Measurements from ENCODE around the gene MMP7.

MMP7 gene, protein sequence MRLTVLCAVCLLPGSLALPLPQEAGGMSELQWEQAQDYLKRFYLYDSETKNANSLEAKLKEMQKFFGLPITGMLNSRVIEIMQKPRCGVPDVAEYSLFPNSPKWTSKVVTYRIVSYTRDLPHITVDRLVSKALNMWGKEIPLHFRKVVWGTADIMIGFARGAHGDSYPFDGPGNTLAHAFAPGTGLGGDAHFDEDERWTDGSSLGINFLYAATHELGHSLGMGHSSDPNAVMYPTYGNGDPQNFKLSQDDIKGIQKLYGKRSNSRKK

DNA sequence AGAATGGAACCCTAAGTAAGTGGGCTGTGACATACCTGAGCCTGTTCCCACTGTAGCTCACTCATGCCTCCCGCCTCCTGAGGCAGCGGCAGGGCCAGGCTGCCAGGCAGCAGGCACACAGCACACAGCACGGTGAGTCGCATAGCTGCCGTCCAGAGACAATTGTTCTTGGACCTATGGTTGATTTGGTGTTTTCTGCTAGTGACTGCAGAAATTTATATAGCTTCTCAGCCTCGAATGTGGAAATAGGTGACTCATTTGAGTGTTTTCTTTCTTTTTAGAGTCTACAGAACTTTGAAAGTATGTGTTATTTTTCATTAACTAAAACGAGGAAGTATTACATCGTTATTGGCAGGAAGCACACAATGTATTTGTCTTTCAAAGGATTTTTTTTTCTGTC lies at the start of gene MMP7:
TSS of gene MMP7 (minus strand) at position 190 of the 400 bp plus-strand sequence. CDS start at position 143, 47 bp downstream.
- no peak for TF ChIP-seq CTCF (IDR thresholded peaks at IDR 0.05; ENCODE audit: low read depth, low read length, missing control alignments)
- H3K27ac ChIP-seq, result no peak within 1 kb of the TSS
- no peak within 1 kb of the TSS for H3K4me3 ChIP-seq (ENCODE audit: low read depth, low read length)
- H3K27me3 ChIP-seq (replicated peaks), result no peaks in the 10 kb centered on the region
- in situ Hi-C loops (cut with HindIII; ENCODE audit: low pct_ligation_motif_present, low sequenced_read_pairs), result no loop called here
- no peaks in the 10 kb centered on the region for H3K36me3 ChIP-seq (replicated peaks)
- peak; percentile 26 for DNase-seq

- H3K4me3 ChIP-seq (ENCODE audit: low read depth, low read length), result no peak overlapping the region
- H3K27ac ChIP-seq, result no peak overlapping the region
- no peaks in the 10 kb centered on the region for H3K27me3 ChIP-seq (replicated peaks)
- in situ Hi-C loops (cut with HindIII; ENCODE audit: low pct_ligation_motif_present, low sequenced_read_pairs), result no loop called here
- TF ChIP-seq CTCF (IDR thresholded peaks at IDR 0.05; ENCODE audit: low read depth, low read length, missing control alignments), result no peak
- DNase-seq, result no peak
- no peaks in the 10 kb centered on the region for H3K36me3 ChIP-seq (replicated peaks)
These were observed 47.2 kb upstream of the MMP7 start for GRCh38 chr11:102577723-102578122.

GRCh38 chr11:102577182-102577581 lies 46.6 kb upstream of the MMP7 start:
- no peak overlapping the region for H3K27ac ChIP-seq

DNA sequence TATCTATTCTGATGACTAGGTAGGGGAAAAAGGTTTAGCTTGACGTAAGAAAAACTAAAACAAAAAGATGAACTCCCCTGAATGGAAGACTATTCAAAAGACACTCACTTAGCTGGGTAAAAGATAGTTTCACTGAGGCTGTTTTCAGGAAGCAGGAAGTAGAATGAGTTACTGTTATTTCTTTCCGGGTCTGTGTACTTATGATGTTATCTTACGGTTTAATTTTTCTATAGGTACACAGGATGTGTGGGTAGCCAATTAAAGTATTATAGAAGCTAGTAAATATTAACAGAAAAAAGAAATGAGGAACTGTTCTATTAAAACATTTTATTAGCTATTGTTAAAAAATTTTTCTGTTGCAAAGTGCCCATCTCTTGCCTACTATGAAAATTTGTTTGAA lies 45.8 kb upstream of the MMP7 start:
- TF ChIP-seq CTCF (IDR thresholded peaks at IDR 0.05; ENCODE audit: low read depth, low read length, missing control alignments), result no peak
- H3K27me3 ChIP-seq (replicated peaks), result no peaks in the 10 kb centered on the region
- H3K36me3 ChIP-seq (replicated peaks), result no peaks in the 10 kb centered on the region
- no peak overlapping the region for H3K27ac ChIP-seq
- no peak overlapping the region for H3K4me3 ChIP-seq (ENCODE audit: low read depth, low read length)
- in situ Hi-C loops (cut with HindIII; ENCODE audit: low pct_ligation_motif_present, low sequenced_read_pairs), result no loop called here
- no peak for DNase-seq

More at GRCh38 chr11:102577182-102577581, 46.6 kb upstream of the MMP7 start:
- H3K4me3 ChIP-seq (ENCODE audit: low read depth, low read length), result no peak overlapping the region
- no peak for DNase-seq
- no peaks in the 10 kb centered on the region for H3K27me3 ChIP-seq (replicated peaks)
- no peaks in the 10 kb centered on the region for H3K36me3 ChIP-seq (replicated peaks)
- in situ Hi-C loops (cut with HindIII; ENCODE audit: low pct_ligation_motif_present, low sequenced_read_pairs), result no loop called here
- TF ChIP-seq CTCF (IDR thresholded peaks at IDR 0.05; ENCODE audit: low read depth, low read length, missing control alignments), result no peak

DNA sequence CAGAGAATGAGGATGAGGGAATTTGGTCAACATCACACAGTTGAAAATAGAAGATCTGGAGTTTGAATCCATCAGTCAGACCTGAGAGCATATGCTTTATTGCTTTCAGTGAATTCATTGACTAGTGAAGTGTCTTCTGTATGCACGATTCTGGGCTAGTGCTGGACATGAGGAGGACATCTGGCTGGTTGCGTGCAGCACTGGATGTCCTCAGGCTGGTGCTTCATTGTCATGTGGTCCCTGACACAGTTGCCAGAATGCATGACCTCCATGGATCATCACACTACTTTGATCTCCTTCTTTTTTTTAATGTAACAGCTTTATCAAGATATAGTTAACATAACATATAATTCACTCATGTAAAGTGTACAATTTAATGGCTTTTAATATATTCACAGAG lies 44.5 kb upstream of the MMP7 start:
- no peak for TF ChIP-seq CTCF (IDR thresholded peaks at IDR 0.05; ENCODE audit: low read depth, low read length, missing control alignments)
- no peaks in the 10 kb centered on the region for H3K27me3 ChIP-seq (replicated peaks)
- H3K27ac ChIP-seq, result no peak overlapping the region
- DNase-seq, result no peak
- no peaks in the 10 kb centered on the region for H3K36me3 ChIP-seq (replicated peaks)
- H3K4me3 ChIP-seq (ENCODE audit: low read depth, low read length), result no peak overlapping the region
- in situ Hi-C loops (cut with HindIII; ENCODE audit: low pct_ligation_motif_present, low sequenced_read_pairs), result no loop called here

GRCh38 chr11:102573851-102574250 lies 43.3 kb upstream of the MMP7 start:
- in situ Hi-C loops (cut with HindIII; ENCODE audit: low pct_ligation_motif_present, low sequenced_read_pairs), result no loop called here
- DNase-seq, result no peak

More at GRCh38 chr11:102573851-102574250, 43.3 kb upstream of the MMP7 start:
- no peak for TF ChIP-seq CTCF (IDR thresholded peaks at IDR 0.05; ENCODE audit: low read depth, low read length, missing control alignments)
- Histone ChIP-seq H3K27me3 (replicated peaks) (no peaks in the 10 kb centered on the region), H3K27ac (no peak overlapping the region), H3K4me3 (ENCODE audit: low read depth, low read length) (no peak overlapping the region), H3K36me3 (replicated peaks) (no peaks in the 10 kb centered on the region)

Measured in brain microvascular endothelial cell (primary cell).